ENCODE results near the gene MYO5A.

DNA sequence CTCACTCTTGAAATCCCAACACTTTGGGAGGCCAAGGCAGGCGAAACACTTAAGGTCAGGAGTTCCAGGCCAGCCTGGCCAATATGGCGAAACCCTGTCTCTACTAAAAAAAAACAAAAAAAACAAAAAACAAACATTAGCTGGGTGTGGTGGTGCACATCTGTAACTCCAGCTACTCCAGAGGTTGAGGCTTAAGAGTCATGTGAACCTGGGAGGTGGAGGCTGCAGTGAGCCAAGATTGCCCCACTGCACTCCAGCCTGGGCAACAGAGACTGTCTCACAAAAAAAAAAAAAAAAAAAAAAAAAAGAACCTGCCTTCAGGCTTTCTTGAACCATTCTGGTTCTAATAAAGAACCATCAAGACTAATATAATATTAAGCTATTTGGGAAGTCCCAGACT lies 23.6 kb upstream of the MYO5A start:
- TF ChIP-seq, protein P1, sequence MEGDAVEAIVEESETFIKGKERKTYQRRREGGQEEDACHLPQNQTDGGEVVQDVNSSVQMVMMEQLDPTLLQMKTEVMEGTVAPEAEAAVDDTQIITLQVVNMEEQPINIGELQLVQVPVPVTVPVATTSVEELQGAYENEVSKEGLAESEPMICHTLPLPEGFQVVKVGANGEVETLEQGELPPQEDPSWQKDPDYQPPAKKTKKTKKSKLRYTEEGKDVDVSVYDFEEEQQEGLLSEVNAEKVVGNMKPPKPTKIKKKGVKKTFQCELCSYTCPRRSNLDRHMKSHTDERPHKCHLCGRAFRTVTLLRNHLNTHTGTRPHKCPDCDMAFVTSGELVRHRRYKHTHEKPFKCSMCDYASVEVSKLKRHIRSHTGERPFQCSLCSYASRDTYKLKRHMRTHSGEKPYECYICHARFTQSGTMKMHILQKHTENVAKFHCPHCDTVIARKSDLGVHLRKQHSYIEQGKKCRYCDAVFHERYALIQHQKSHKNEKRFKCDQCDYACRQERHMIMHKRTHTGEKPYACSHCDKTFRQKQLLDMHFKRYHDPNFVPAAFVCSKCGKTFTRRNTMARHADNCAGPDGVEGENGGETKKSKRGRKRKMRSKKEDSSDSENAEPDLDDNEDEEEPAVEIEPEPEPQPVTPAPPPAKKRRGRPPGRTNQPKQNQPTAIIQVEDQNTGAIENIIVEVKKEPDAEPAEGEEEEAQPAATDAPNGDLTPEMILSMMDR (IDR thresholded peaks at IDR 0.05) = no peak
- no peak for TF ChIP-seq POLR2A (IDR thresholded peaks at IDR 0.05)
